ENCODE data around the gene FSTL5.

GRCh38 chr4:162139412-162139811 lies 24.4 kb downstream of the FSTL5 start:
- TF ChIP-seq REST (IDR thresholded peaks at IDR 0.05) (no peak), SP1 (IDR thresholded peaks at IDR 0.05) (no peak), YY1 (IDR thresholded peaks at IDR 0.05) (no peak), RAD21 (IDR thresholded peaks at IDR 0.05) (no peak), TAF1 (conservative IDR thresholded peaks at IDR 0.05) (no peak), ATF3 (IDR thresholded peaks at IDR 0.05) (no peak), GABPA (IDR thresholded peaks at IDR 0.05 in 1 of 2, conservative IDR thresholded peaks at IDR 0.05 in 1 of 2) (no peak), JUND (IDR thresholded peaks at IDR 0.05) (no peak), RXRA (IDR thresholded peaks at IDR 0.05) (no peak), ZBTB33 (IDR thresholded peaks at IDR 0.05) (no peak), FOXA1 (IDR thresholded peaks at IDR 0.05) (no peak)
- TF ChIP-seq, protein P1, sequence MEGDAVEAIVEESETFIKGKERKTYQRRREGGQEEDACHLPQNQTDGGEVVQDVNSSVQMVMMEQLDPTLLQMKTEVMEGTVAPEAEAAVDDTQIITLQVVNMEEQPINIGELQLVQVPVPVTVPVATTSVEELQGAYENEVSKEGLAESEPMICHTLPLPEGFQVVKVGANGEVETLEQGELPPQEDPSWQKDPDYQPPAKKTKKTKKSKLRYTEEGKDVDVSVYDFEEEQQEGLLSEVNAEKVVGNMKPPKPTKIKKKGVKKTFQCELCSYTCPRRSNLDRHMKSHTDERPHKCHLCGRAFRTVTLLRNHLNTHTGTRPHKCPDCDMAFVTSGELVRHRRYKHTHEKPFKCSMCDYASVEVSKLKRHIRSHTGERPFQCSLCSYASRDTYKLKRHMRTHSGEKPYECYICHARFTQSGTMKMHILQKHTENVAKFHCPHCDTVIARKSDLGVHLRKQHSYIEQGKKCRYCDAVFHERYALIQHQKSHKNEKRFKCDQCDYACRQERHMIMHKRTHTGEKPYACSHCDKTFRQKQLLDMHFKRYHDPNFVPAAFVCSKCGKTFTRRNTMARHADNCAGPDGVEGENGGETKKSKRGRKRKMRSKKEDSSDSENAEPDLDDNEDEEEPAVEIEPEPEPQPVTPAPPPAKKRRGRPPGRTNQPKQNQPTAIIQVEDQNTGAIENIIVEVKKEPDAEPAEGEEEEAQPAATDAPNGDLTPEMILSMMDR (IDR thresholded peaks at IDR 0.05; ENCODE audit: low read depth, low read length, missing input control): no peak
- TF ChIP-seq, protein P2, sequence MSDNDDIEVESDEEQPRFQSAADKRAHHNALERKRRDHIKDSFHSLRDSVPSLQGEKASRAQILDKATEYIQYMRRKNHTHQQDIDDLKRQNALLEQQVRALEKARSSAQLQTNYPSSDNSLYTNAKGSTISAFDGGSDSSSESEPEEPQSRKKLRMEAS (IDR thresholded peaks at IDR 0.05): no peak
